ENCODE results near the gene NMUR2.

NMUR2 gene

DNA sequence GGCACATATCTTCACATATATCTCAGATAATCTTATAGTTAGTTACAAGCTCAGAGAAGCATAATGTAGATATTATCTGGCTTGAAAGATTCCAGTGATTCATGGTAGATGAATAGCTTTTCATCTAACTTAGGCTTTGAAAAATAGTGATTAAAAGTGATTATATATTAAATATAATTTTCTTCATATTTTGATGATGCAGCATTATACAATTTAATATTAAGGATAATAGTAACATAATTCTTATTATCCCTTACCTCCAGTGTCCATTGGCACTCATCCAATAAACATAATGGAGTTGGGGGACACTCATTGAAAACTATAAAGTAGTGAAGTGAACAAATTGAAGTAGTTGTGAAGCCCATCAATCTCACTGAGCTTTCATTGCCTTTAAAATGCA is 35.8 kb downstream of the NMUR2 start:
- no peaks in the 10 kb centered on the region for H3K4me1 ChIP-seq (ENCODE audit: control insufficient read depth, insufficient read depth, low read length)
- H3K36me3 ChIP-seq (ENCODE audit: control insufficient read depth, insufficient read depth, low read length), result no peaks in the 10 kb centered on the region
- no peak overlapping the region for H3K9ac ChIP-seq (ENCODE audit: low read length)
- no peaks in the 10 kb centered on the region for H3K27me3 ChIP-seq (ENCODE audit: control insufficient read depth, insufficient read depth, low read length)
- H3K4me3 ChIP-seq (ENCODE audit: low read depth, low read length), result no peak overlapping the region
- no peaks in the 10 kb centered on the region for H3K9me3 ChIP-seq (ENCODE audit: control insufficient read depth, insufficient read depth, low read depth, low read length)
- no peak overlapping the region for H3K27ac ChIP-seq (ENCODE audit: low read depth, low read length)

DNA sequence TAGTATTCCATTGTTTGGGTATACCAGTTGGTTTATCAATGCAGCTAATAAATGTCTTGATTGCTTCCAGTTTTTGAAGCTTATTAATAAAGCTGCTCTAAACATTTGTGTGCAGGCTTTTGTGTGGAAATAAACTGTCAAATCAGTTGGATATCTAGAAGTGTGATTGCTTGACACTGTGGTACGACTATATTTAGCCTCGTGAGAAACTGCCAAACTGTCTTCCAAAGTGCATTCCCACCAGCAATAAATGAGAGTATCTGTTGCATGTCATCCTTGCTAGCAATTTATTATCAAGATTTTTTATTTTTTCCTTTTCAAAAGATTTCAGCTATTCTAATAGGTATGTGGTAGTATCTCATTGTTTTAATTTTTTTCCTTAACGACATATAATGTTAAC is 37.5 kb downstream of the NMUR2 start:
- no peaks in the 10 kb centered on the region for H3K27me3 ChIP-seq (ENCODE audit: control insufficient read depth, insufficient read depth, low read length)
- no peaks in the 10 kb centered on the region for H3K4me1 ChIP-seq (ENCODE audit: control insufficient read depth, insufficient read depth, low read length)
- H3K9me3 ChIP-seq (ENCODE audit: control insufficient read depth, insufficient read depth, low read depth, low read length), result no peaks in the 10 kb centered on the region
- H3K9ac ChIP-seq (ENCODE audit: low read length), result no peak overlapping the region
- no peak overlapping the region for H3K27ac ChIP-seq (ENCODE audit: low read depth, low read length)
- no peak overlapping the region for H3K4me3 ChIP-seq (ENCODE audit: low read depth, low read length)
- H3K36me3 ChIP-seq (ENCODE audit: control insufficient read depth, insufficient read depth, low read length), result no peaks in the 10 kb centered on the region

DNA sequence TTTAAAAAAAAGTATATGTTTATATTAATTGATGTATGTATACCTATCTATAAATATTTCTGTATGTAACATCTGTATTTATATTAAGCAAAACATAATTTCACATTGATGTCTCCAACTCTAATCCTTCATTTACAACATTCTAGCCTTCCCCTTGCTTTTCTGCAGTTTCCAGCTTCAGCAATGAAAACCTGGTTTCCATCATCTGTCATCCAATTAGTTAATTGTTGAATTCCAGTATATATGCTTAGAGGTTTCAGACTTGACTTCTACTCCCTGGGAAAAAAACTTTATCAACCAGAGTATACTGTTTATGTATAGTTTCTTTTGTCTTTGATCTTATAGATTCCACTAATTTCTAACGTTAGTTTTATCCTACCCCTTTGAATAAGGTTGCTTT is 38.4 kb downstream of the NMUR2 start:
- no peak overlapping the region for H3K9ac ChIP-seq (ENCODE audit: low read length)
- no peaks in the 10 kb centered on the region for H3K9me3 ChIP-seq (ENCODE audit: control insufficient read depth, insufficient read depth, low read depth, low read length)
- no peaks in the 10 kb centered on the region for H3K27me3 ChIP-seq (ENCODE audit: control insufficient read depth, insufficient read depth, low read length)
- H3K4me3 ChIP-seq (ENCODE audit: low read depth, low read length), result no peak overlapping the region
- H3K4me1 ChIP-seq (ENCODE audit: control insufficient read depth, insufficient read depth, low read length), result no peaks in the 10 kb centered on the region
- no peak overlapping the region for H3K27ac ChIP-seq (ENCODE audit: low read depth, low read length)
- no peaks in the 10 kb centered on the region for H3K36me3 ChIP-seq (ENCODE audit: control insufficient read depth, insufficient read depth, low read length)

- H3K4me1 ChIP-seq (ENCODE audit: control insufficient read depth, insufficient read depth, low read length), result no peaks in the 10 kb centered on the region
- no peak overlapping the region for H3K27ac ChIP-seq (ENCODE audit: low read depth, low read length)
- H3K4me3 ChIP-seq (ENCODE audit: low read depth, low read length), result no peak overlapping the region
- H3K9me3 ChIP-seq (ENCODE audit: control insufficient read depth, insufficient read depth, low read depth, low read length), result no peaks in the 10 kb centered on the region
- no peaks in the 10 kb centered on the region for H3K36me3 ChIP-seq (ENCODE audit: control insufficient read depth, insufficient read depth, low read length)
- H3K9ac ChIP-seq (ENCODE audit: low read length), result no peak overlapping the region
- no peaks in the 10 kb centered on the region for H3K27me3 ChIP-seq (ENCODE audit: control insufficient read depth, insufficient read depth, low read length)
These were observed 40.2 kb downstream of the NMUR2 start for GRCh38 chr5:152364899-152365298.

DNA sequence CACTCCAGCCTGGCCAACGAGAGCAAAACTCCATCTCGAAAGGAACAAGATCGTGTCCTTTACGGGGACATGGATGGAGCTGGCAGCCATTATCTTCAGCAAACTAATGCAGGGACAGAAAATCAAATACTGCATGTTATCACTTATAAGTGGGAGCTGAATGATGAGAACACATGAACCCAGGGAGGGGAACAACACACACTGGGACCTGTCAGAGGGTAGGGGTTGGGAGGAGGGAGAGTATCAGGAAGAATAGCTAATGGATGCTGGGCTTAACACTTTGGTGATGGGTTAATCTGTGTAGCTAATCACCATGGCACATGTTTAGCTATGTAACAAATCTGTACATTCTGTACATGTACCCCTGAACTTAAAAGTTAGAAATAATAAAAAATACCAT is 40.9 kb downstream of the NMUR2 start:
- Histone ChIP-seq H3K36me3 (ENCODE audit: control insufficient read depth, insufficient read depth, low read length) (no peaks in the 10 kb centered on the region), H3K27me3 (ENCODE audit: control insufficient read depth, insufficient read depth, low read length) (no peaks in the 10 kb centered on the region), H3K4me1 (ENCODE audit: control insufficient read depth, insufficient read depth, low read length) (no peaks in the 10 kb centered on the region), H3K4me3 (ENCODE audit: low read depth, low read length) (no peak overlapping the region), H3K27ac (ENCODE audit: low read depth, low read length) (no peak overlapping the region), H3K9ac (ENCODE audit: low read length) (no peak overlapping the region), H3K9me3 (ENCODE audit: control insufficient read depth, insufficient read depth, low read depth, low read length) (no peaks in the 10 kb centered on the region)

DNA sequence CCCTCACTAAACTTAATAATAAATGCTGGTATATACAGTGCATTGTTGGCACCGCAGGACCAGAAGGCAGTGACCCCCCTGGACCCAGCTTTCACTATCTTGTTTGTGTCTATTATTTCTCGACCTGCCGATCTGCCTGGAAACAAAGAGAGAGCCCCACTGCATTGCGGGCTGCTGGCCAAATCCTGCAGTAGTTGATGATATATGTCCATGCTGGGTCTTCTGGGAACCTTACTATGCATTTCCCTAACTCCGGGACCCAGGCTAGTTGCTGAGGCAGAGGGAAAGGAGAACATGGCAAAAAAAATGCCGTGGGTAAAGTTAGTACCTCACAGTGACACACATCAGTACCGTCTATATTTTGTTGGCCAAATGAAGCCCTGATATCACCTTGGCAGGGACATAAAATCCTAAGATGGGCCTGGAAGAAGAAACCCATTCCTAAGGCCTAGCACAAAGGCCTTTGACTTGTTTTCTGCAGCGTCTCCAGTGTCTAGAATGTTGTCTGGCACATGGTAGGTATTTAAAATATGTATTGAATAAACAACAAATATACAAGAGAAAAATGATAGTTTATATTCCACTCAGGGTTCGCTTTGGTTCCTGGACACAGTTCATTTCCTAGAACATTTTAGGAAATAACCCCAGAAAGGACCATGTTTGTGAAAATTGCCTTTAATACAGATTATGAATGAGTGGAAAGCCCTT is 46.1 kb downstream of the NMUR2 start:
- H3K9ac ChIP-seq (ENCODE audit: low read length), result no peak overlapping the region
- no peaks in the 10 kb centered on the region for H3K9me3 ChIP-seq (ENCODE audit: control insufficient read depth, insufficient read depth, low read depth, low read length)
- H3K4me1 ChIP-seq (ENCODE audit: control insufficient read depth, insufficient read depth, low read length), result no peaks in the 10 kb centered on the region
- H3K4me3 ChIP-seq (ENCODE audit: low read depth, low read length), result no peak overlapping the region
- no peak overlapping the region for H3K27ac ChIP-seq (ENCODE audit: low read depth, low read length)
- H3K27me3 ChIP-seq (ENCODE audit: control insufficient read depth, insufficient read depth, low read length), result no peaks in the 10 kb centered on the region
- no peaks in the 10 kb centered on the region for H3K36me3 ChIP-seq (ENCODE audit: control insufficient read depth, insufficient read depth, low read length)

DNA sequence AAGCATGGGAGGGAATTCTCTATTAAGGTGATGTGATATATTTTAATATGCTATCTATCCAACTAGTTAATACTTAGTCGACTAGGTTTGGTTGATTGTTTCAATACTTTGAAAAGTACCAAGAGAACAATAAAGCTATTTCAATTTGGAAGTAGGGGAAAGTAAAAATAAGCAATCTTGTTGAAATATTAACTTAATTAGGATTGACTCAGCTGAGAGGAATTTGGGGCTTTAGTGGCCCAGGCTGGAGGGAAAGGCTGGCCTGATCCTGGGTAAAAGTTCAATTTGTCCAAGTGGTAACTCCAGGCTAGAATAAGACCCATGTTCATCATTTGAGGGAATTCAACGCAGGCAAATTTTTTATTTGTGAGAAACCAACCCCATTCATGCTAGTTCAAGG is 48.6 kb downstream of the NMUR2 start:
- no peaks in the 10 kb centered on the region for H3K4me1 ChIP-seq (ENCODE audit: control insufficient read depth, insufficient read depth, low read length)
- no peak overlapping the region for H3K9ac ChIP-seq (ENCODE audit: low read length)
- H3K27me3 ChIP-seq (ENCODE audit: control insufficient read depth, insufficient read depth, low read length), result no peaks in the 10 kb centered on the region
- no peak overlapping the region for H3K27ac ChIP-seq (ENCODE audit: low read depth, low read length)
- H3K36me3 ChIP-seq (ENCODE audit: control insufficient read depth, insufficient read depth, low read length), result no peaks in the 10 kb centered on the region
- H3K4me3 ChIP-seq (ENCODE audit: low read depth, low read length), result no peak overlapping the region
- no peaks in the 10 kb centered on the region for H3K9me3 ChIP-seq (ENCODE audit: control insufficient read depth, insufficient read depth, low read depth, low read length)

DNA sequence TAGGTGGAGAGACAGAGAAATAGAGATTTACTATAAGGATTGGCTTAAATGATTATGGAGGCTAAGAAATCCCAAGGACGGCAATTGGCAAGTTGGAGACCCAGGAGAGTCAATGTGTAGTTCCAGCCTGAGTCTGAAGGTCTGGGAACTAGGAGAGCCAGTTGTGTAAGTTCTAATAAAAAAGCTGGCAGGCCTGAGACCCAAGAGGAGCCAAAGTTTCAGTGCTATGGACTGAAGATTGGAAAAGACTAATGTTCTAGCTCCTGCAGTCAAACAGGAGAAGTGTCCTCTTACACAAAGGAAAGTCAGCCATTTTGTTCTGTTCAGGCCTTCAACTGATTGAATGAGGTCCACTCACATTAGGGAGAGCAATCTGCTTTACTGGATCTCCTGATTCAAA is 50.0 kb downstream of the NMUR2 start:
- Histone ChIP-seq H3K9ac (ENCODE audit: low read length) (no peak overlapping the region), H3K4me3 (ENCODE audit: low read depth, low read length) (no peak overlapping the region), H3K27ac (ENCODE audit: low read depth, low read length) (no peak overlapping the region), H3K9me3 (ENCODE audit: control insufficient read depth, insufficient read depth, low read depth, low read length) (no peaks in the 10 kb centered on the region), H3K27me3 (ENCODE audit: control insufficient read depth, insufficient read depth, low read length) (no peaks in the 10 kb centered on the region), H3K36me3 (ENCODE audit: control insufficient read depth, insufficient read depth, low read length) (no peaks in the 10 kb centered on the region), H3K4me1 (ENCODE audit: control insufficient read depth, insufficient read depth, low read length) (no peaks in the 10 kb centered on the region)

DNA sequence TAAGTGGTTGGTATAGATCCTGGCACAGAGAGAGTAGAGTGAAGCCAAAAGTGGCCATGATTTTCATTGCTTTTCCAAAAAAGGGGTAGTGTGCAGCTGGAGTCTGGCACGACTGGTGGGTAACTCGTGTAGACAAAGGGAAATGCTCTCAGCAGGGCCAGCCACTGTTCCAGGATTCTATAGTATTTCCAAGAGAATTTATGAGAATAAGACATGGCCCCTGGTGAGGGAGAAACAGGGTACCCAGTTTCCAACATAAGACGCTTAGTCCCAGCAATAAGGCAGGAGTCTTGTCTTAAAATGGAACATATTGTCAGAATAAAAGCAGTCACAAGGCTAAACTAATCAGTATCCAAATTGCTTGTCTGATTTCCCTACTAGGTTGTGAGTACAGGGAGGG is 52.1 kb downstream of the NMUR2 start:
- H3K27ac ChIP-seq (ENCODE audit: low read depth, low read length), result no peak overlapping the region
- peaks cover 5% of the 10 kb centered on the region for H3K9me3 ChIP-seq (ENCODE audit: control insufficient read depth, insufficient read depth, low read depth, low read length)
- H3K36me3 ChIP-seq (ENCODE audit: control insufficient read depth, insufficient read depth, low read length), result no peaks in the 10 kb centered on the region
- H3K4me3 ChIP-seq (ENCODE audit: low read depth, low read length), result no peak overlapping the region
- H3K27me3 ChIP-seq (ENCODE audit: control insufficient read depth, insufficient read depth, low read length), result no peaks in the 10 kb centered on the region
- H3K4me1 ChIP-seq (ENCODE audit: control insufficient read depth, insufficient read depth, low read length), result no peaks in the 10 kb centered on the region
- no peak overlapping the region for H3K9ac ChIP-seq (ENCODE audit: low read length)

GRCh38 chr5:152349683-152350526 is 55.2 kb downstream of the NMUR2 start:
- Histone ChIP-seq H3K27ac (ENCODE audit: low read depth, low read length) (no peak overlapping the region), H3K9me3 (ENCODE audit: control insufficient read depth, insufficient read depth, low read depth, low read length) (peaks cover 13% of the 10 kb centered on the region), H3K27me3 (ENCODE audit: control insufficient read depth, insufficient read depth, low read length) (no peaks in the 10 kb centered on the region), H3K4me3 (ENCODE audit: low read depth, low read length) (no peak overlapping the region), H3K36me3 (ENCODE audit: control insufficient read depth, insufficient read depth, low read length) (no peaks in the 10 kb centered on the region), H3K9ac (ENCODE audit: low read length) (no peak overlapping the region), H3K4me1 (ENCODE audit: control insufficient read depth, insufficient read depth, low read length) (no peaks in the 10 kb centered on the region)

Data from HUES6 (cell line).